Astrocyte of the cerebellum (primary cell): ENCODE measurements around the gene YTHDF1.

Experiments
- DNase-seq: peaks from one replicate; pipeline ENCODE4 v3.0.0-alpha.2; 2011; ENCODE audit warnings: low read depth
- H3K4me3 ChIP-seq: 2 replicates; pipeline ENCODE4 v1.5.1; 2011; ENCODE audit warnings: mild to moderate bottlenecking, low read depth, low read length, moderate library complexity
- in situ Hi-C: cut with HindIII; loops from 2 replicates; pipeline ENCODE4 v1.10.0; 2017; ENCODE audit warnings: low sequenced_read_pairs
- TF ChIP-seq, protein P1 (sequence below): IDR thresholded peaks from 2 replicates; pipeline ENCODE4 v1.5.1; 2012; ENCODE audit warnings: low read length, low read depth, moderate library complexity, mild to moderate bottlenecking; ENCODE audit errors: missing control alignments

Gene YTHDF1

DNA sequence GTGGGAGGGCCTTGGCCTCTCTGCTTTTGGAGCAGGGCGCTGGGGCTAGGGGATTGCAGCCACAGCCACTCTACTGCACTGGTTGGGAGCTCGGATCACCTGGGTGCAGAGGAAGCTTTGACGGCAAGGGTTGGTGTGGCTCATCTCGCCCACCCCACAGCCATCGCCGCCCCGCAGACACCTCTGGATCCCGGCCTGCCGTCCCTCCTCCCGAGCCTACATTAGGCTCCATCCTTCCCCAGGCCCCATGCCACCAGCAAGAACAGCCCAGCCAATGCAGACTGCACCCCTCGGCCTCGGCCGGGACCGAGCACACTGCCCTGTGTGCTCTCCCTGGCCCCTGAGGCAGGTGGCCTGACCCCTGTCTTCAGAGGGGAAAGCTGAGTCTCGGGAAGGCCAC is 44.6 kb upstream of the YTHDF1 start:
- in situ Hi-C loops = no loop called here
- TF ChIP-seq, protein P1, sequence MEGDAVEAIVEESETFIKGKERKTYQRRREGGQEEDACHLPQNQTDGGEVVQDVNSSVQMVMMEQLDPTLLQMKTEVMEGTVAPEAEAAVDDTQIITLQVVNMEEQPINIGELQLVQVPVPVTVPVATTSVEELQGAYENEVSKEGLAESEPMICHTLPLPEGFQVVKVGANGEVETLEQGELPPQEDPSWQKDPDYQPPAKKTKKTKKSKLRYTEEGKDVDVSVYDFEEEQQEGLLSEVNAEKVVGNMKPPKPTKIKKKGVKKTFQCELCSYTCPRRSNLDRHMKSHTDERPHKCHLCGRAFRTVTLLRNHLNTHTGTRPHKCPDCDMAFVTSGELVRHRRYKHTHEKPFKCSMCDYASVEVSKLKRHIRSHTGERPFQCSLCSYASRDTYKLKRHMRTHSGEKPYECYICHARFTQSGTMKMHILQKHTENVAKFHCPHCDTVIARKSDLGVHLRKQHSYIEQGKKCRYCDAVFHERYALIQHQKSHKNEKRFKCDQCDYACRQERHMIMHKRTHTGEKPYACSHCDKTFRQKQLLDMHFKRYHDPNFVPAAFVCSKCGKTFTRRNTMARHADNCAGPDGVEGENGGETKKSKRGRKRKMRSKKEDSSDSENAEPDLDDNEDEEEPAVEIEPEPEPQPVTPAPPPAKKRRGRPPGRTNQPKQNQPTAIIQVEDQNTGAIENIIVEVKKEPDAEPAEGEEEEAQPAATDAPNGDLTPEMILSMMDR = no peak

DNA sequence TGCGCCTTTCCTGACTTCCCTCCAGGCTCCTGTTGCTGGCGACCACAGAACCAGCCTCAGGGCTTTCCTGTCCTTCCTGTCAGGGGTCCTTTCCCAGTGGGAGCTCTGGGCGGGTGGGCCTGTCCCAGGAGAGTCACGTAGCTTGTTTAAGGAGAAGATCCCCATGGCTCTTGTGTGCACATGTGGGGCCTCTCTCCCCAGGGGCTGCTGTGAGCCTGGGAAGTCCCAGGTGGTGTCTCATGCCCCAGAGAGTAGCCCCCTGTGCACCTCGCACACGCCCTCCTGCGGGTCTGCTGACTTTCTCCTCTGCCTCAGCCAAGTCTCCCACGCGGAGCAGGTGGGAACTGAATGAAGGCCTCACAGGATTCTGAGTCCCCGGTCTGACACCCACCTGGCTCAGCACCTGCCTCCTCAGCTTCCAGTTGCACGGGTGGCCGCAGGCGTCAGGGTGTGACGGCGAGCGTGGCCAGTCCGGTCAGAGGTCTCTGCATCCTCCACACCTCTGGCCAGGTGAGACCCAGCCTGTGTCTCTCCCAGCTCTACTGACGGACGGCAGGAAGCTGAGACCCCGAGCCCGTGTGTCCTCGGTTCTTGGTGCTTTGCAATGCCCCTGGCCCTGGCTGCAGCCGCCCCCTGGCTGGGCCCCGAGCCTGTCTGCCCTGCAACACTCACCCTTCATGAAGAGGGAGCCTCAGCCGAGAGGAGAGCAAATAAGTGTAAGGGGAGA is 44.0 kb upstream of the YTHDF1 start:
- no peak overlapping the region for H3K4me3 ChIP-seq
- DNase-seq = no peak
- in situ Hi-C loops = no loop called here
- TF ChIP-seq, protein P1 = no peak

More for the DNA sequence above, 44.6 kb upstream of the YTHDF1 start:
- no peak overlapping the region for H3K4me3 ChIP-seq
- no peak for DNase-seq

- in situ Hi-C loops = no loop called here
- DNase-seq = no peak
- TF ChIP-seq, protein P1 = no peak
Observed at GRCh38 chr20:63258781-63259180, 42.9 kb upstream of the YTHDF1 start.

GRCh38 chr20:63257629-63258028 is 41.7 kb upstream of the YTHDF1 start:
- in situ Hi-C loops = no loop called here

More at GRCh38 chr20:63258781-63259180, 42.9 kb upstream of the YTHDF1 start:
- H3K4me3 ChIP-seq = no peak overlapping the region

DNA sequence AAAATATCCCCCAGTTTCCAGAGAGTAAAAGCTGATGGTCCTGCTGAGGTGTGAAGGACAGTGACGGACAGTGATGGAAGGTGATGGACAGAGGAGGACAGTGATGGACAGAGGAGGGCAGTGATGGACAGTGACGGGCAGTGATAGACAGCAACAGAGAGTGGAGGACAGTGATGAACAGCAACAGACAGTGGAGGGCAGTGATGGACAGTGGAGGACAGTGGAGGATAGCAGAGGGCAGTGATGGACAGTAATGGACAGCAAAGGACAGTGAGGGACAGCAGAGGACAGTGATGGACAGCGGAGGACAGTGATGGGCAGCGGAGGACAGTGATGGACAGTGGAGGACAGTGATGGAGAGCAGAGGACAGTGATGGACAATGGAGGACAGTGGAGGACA is 41.0 kb upstream of the YTHDF1 start:
- no peak for DNase-seq
- H3K4me3 ChIP-seq = no peak overlapping the region
- TF ChIP-seq, protein P1 = no peak
- in situ Hi-C loops = no loop called here

More at GRCh38 chr20:63257629-63258028, 41.7 kb upstream of the YTHDF1 start:
- no peak overlapping the region for H3K4me3 ChIP-seq
- no peak for DNase-seq
- TF ChIP-seq, protein P1 = no peak

DNA sequence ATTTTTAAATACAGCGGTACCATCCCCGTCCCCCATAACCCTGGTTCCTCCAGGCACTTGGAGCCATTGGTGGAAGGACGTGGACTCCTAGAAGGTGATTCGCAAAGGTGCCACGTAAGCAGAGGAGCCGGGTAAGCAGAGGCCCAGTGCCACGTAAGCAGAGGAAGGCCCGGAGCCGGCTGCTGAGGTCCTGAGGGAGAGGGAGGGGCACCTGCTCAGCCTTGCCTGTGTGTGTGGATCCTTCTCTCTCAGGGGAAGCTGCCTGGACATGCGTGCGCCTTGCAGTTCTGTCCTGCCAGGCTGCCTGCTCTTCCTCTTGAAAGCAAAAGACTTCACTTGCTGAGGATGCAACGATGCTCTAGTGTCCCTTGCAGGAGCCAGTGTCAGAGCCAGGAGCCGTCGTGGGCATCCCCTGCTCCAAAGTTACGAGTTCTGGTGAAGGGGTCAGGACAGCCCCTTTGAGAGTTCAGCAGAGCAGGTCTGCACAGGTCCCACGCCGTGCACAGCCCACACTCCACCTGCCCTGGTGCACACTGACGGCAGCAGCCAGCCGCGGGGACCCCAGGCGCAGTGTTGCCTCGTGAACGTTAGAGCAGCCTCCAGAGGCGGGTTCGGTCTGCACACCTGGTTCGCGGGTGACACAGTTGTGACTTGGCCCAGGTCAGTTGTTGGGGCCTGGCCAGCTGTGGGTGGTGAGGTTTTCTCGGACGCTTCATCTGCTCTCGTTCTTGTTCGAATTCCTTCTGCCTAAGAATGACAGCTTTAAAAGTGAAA is 40.2 kb upstream of the YTHDF1 start:
- TF ChIP-seq, protein P1 = no peak
- in situ Hi-C loops = no loop called here
- H3K4me3 ChIP-seq = no peak overlapping the region
- DNase-seq = no peak
